Measurements from ENCODE around the gene TP53I3.
"Not testable (repeated sequence)": the region's sequence is repeated elsewhere in the genome, so short reads cannot be mapped to it uniquely, and the experiment has no call there.

TP53I3 gene

GRCh38 chr2:24111407-24111901 lies 26.8 kb upstream of the TP53I3 start:
- no peak for DNase-seq (ENCODE audit: low read depth)
- no peaks in the 10 kb centered on the region for H3K36me3 ChIP-seq (ENCODE audit: control insufficient read depth, insufficient read depth, low read length, severe bottlenecking)

GRCh38 chr2:24110660-24111303 lies 26.1 kb upstream of the TP53I3 start:
- Histone ChIP-seq H3K27me3 (replicated peaks; ENCODE audit: control insufficient read depth, insufficient read depth, low read length) (no peaks in the 10 kb centered on the region), H3K36me3 (ENCODE audit: control insufficient read depth, insufficient read depth, low read length, severe bottlenecking) (no peaks in the 10 kb centered on the region), H3K9ac (ENCODE audit: low read length) (no peak overlapping the region), H3K4me3 (ENCODE audit: low read length) (no peak overlapping the region), H3K9me3 (ENCODE audit: control insufficient read depth, low read length) (peaks cover 10% of the 10 kb centered on the region), H3K4me1 (ENCODE audit: control insufficient read depth, insufficient read depth, low read length) (peaks cover 4% of the 10 kb centered on the region)
- DNase-seq (ENCODE audit: low read depth): no peak

More at GRCh38 chr2:24111407-24111901, 26.8 kb upstream of the TP53I3 start:
- Histone ChIP-seq H3K27me3 (replicated peaks; ENCODE audit: control insufficient read depth, insufficient read depth, low read length) (no peaks in the 10 kb centered on the region), H3K4me1 (ENCODE audit: control insufficient read depth, insufficient read depth, low read length) (peaks cover 3% of the 10 kb centered on the region), H3K4me3 (ENCODE audit: low read length) (no peak overlapping the region), H3K9ac (ENCODE audit: low read length) (no peak overlapping the region), H3K9me3 (ENCODE audit: control insufficient read depth, low read length) (peaks cover 10% of the 10 kb centered on the region)

GRCh38 chr2:24109431-24109830 lies 24.8 kb upstream of the TP53I3 start:
- DNase-seq (ENCODE audit: low read depth); H3K4me3 ChIP-seq (ENCODE audit: low read length); H3K36me3 ChIP-seq (ENCODE audit: control insufficient read depth, insufficient read depth, low read length, severe bottlenecking); H3K9ac ChIP-seq (ENCODE audit: low read length); H3K4me1 ChIP-seq (ENCODE audit: control insufficient read depth, insufficient read depth, low read length); H3K27me3 ChIP-seq (replicated peaks; ENCODE audit: control insufficient read depth, insufficient read depth, low read length); H3K9me3 ChIP-seq (ENCODE audit: control insufficient read depth, low read length): not testable (repeated sequence)

GRCh38 chr2:24107336-24107735 lies 22.7 kb upstream of the TP53I3 start:
- Histone ChIP-seq H3K9me3 (ENCODE audit: control insufficient read depth, low read length) (peaks cover 3% of the 10 kb centered on the region), H3K9ac (ENCODE audit: low read length) (no peak overlapping the region), H3K4me3 (ENCODE audit: low read length) (no peak overlapping the region), H3K36me3 (ENCODE audit: control insufficient read depth, insufficient read depth, low read length, severe bottlenecking) (no peaks in the 10 kb centered on the region), H3K4me1 (ENCODE audit: control insufficient read depth, insufficient read depth, low read length) (peaks cover 7% of the 10 kb centered on the region), H3K27me3 (replicated peaks; ENCODE audit: control insufficient read depth, insufficient read depth, low read length) (no peaks in the 10 kb centered on the region)
- DNase-seq (ENCODE audit: low read depth): no peak

- no peaks in the 10 kb centered on the region for H3K36me3 ChIP-seq (ENCODE audit: control insufficient read depth, insufficient read depth, low read length, severe bottlenecking)
- H3K9me3 ChIP-seq (ENCODE audit: control insufficient read depth, low read length): peaks cover 3% of the 10 kb centered on the region
- H3K4me1 ChIP-seq (ENCODE audit: control insufficient read depth, insufficient read depth, low read length): peaks cover 7% of the 10 kb centered on the region
- DNase-seq (ENCODE audit: low read depth): no peak
- no peak overlapping the region for H3K9ac ChIP-seq (ENCODE audit: low read length)
- H3K4me3 ChIP-seq (ENCODE audit: low read length): no peak overlapping the region
- no peaks in the 10 kb centered on the region for H3K27me3 ChIP-seq (replicated peaks; ENCODE audit: control insufficient read depth, insufficient read depth, low read length)
Measured at GRCh38 chr2:24106786-24107185, 22.2 kb upstream of the TP53I3 start.

DNA sequence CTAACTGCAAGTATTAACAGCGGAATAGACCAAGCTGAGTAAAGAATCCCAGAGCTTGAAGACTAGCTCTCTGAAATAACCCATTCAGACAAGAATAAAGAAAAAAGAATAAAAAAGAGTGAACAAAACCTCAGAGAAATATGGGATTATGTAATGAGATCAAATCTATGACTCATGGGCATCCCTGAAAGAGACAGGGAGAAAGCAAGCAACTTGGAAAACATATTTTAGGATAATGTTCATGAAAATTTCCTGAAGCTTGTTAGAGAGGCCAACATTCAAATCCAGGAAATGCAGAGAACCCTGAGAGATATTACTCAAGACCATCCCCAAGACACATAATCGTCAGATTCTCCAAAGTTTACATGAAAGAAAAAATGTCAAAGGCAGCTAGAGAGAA lies 21.2 kb upstream of the TP53I3 start:
- DNase-seq (ENCODE audit: low read depth): no peak
- Histone ChIP-seq H3K9me3 (ENCODE audit: control insufficient read depth, low read length) (peaks cover 3% of the 10 kb centered on the region), H3K4me3 (ENCODE audit: low read length) (no peak overlapping the region), H3K36me3 (ENCODE audit: control insufficient read depth, insufficient read depth, low read length, severe bottlenecking) (no peaks in the 10 kb centered on the region), H3K4me1 (ENCODE audit: control insufficient read depth, insufficient read depth, low read length) (peaks cover 3% of the 10 kb centered on the region), H3K9ac (ENCODE audit: low read length) (no peak overlapping the region), H3K27me3 (replicated peaks; ENCODE audit: control insufficient read depth, insufficient read depth, low read length) (no peaks in the 10 kb centered on the region)

DNA sequence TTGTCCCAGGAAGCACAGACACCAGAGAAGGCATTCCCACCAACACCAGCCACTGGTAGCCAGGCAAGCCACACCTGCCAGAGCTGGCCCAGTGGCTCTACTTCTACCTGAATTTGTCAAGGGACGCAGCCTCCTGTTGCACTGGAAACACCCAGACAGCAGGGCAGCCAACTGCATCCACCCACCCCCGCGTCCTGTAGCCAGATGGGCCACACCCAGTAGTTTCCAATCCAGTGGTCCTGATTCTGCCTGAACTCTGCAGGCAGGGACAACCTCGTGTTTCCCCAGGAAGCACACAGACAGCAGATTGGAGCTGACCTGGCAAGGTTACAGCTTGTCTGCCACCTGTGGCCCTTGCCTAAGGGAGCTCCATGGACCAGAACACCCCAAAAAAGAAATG lies 20.3 kb upstream of the TP53I3 start:
- Histone ChIP-seq H3K4me1 (ENCODE audit: control insufficient read depth, insufficient read depth, low read length) (peaks cover 3% of the 10 kb centered on the region), H3K36me3 (ENCODE audit: control insufficient read depth, insufficient read depth, low read length, severe bottlenecking) (no peaks in the 10 kb centered on the region), H3K9me3 (ENCODE audit: control insufficient read depth, low read length) (peaks cover 3% of the 10 kb centered on the region), H3K4me3 (ENCODE audit: low read length) (no peak overlapping the region), H3K27me3 (replicated peaks; ENCODE audit: control insufficient read depth, insufficient read depth, low read length) (no peaks in the 10 kb centered on the region), H3K9ac (ENCODE audit: low read length) (no peak overlapping the region)
- no peak for DNase-seq (ENCODE audit: low read depth)

DNA sequence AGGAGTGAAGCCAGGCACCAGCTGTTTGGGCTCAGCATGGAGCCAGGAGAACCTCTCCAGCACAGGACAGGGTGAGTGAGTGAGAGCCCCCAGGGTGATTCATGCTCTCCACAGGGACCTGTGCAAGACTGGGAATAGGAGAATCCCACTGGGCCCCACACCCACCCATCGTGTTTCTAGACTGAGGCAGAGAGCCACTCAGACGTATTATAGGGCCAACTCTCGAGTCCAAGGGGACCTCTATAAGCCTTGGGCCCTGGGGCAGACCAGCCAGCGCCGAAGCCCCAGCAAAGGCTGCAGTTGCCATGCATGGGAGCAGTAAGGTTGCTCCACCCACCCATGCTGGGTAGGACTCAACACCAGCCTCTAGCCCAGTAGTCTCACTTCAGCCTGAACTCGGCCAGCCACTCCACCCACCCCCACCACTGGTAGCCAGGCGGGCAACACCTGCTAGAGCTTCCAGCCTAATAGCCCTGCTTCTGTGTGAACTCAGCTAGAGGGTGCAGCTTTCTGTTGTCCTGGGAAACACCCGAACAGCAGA lies 19.5 kb upstream of the TP53I3 start:
- no peaks in the 10 kb centered on the region for H3K36me3 ChIP-seq (ENCODE audit: control insufficient read depth, insufficient read depth, low read length, severe bottlenecking)
- no peak for DNase-seq (ENCODE audit: low read depth)
- no peak overlapping the region for H3K4me3 ChIP-seq (ENCODE audit: low read length)
- no peak overlapping the region for H3K9ac ChIP-seq (ENCODE audit: low read length)
- no peaks in the 10 kb centered on the region for H3K27me3 ChIP-seq (replicated peaks; ENCODE audit: control insufficient read depth, insufficient read depth, low read length)
- H3K4me1 ChIP-seq (ENCODE audit: control insufficient read depth, insufficient read depth, low read length): peaks cover 3% of the 10 kb centered on the region
- H3K9me3 ChIP-seq (ENCODE audit: control insufficient read depth, low read length): peaks cover 3% of the 10 kb centered on the region

GRCh38 chr2:24102677-24103076 lies 18.0 kb upstream of the TP53I3 start:
- H3K4me3 ChIP-seq (ENCODE audit: low read length): no peak overlapping the region
- H3K36me3 ChIP-seq (ENCODE audit: control insufficient read depth, insufficient read depth, low read length, severe bottlenecking): no peaks in the 10 kb centered on the region
- H3K27me3 ChIP-seq (replicated peaks; ENCODE audit: control insufficient read depth, insufficient read depth, low read length): no peaks in the 10 kb centered on the region
- peaks cover 3% of the 10 kb centered on the region for H3K9me3 ChIP-seq (ENCODE audit: control insufficient read depth, low read length)
- no peak overlapping the region for H3K9ac ChIP-seq (ENCODE audit: low read length)
- peaks cover 3% of the 10 kb centered on the region for H3K4me1 ChIP-seq (ENCODE audit: control insufficient read depth, insufficient read depth, low read length)
- DNase-seq (ENCODE audit: low read depth): no peak

DNA sequence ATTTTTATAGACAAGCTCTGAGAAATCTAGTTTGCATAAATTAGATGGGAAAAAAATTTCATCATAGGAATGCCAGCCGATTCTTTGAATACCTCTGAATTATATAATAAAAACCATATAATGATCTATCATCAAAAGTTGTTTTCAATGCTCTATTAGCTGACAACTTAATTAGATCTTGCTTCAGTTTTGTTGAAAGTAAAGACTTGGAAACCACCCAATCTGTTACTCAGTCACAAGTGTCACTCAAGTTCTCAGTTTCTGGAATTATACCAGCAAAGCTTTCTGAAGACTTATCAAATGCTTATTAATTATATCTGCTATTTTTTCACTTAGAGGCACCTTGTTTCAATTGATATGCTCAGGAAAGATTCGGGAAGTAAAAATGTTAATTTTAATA lies 17.4 kb upstream of the TP53I3 start:
- no peaks in the 10 kb centered on the region for H3K36me3 ChIP-seq (ENCODE audit: control insufficient read depth, insufficient read depth, low read length, severe bottlenecking)
- DNase-seq (ENCODE audit: low read depth): no peak
- H3K9ac ChIP-seq (ENCODE audit: low read length): no peak overlapping the region

GRCh38 chr2:24100732-24101131 lies 16.1 kb upstream of the TP53I3 start:
- H3K4me1 ChIP-seq (ENCODE audit: control insufficient read depth, insufficient read depth, low read length); H3K27me3 ChIP-seq (replicated peaks; ENCODE audit: control insufficient read depth, insufficient read depth, low read length); DNase-seq (ENCODE audit: low read depth); H3K4me3 ChIP-seq (ENCODE audit: low read length); H3K36me3 ChIP-seq (ENCODE audit: control insufficient read depth, insufficient read depth, low read length, severe bottlenecking); H3K9me3 ChIP-seq (ENCODE audit: control insufficient read depth, low read length); H3K9ac ChIP-seq (ENCODE audit: low read length): not testable (repeated sequence)

More for the DNA sequence above, 17.4 kb upstream of the TP53I3 start:
- H3K4me1 ChIP-seq (ENCODE audit: control insufficient read depth, insufficient read depth, low read length): peaks cover 3% of the 10 kb centered on the region
- no peaks in the 10 kb centered on the region for H3K27me3 ChIP-seq (replicated peaks; ENCODE audit: control insufficient read depth, insufficient read depth, low read length)
- H3K9me3 ChIP-seq (ENCODE audit: control insufficient read depth, low read length): peaks cover 3% of the 10 kb centered on the region
- H3K4me3 ChIP-seq (ENCODE audit: low read length): no peak overlapping the region
